ENCODE results near the gene GMEB2.

Gene GMEB2

DNA sequence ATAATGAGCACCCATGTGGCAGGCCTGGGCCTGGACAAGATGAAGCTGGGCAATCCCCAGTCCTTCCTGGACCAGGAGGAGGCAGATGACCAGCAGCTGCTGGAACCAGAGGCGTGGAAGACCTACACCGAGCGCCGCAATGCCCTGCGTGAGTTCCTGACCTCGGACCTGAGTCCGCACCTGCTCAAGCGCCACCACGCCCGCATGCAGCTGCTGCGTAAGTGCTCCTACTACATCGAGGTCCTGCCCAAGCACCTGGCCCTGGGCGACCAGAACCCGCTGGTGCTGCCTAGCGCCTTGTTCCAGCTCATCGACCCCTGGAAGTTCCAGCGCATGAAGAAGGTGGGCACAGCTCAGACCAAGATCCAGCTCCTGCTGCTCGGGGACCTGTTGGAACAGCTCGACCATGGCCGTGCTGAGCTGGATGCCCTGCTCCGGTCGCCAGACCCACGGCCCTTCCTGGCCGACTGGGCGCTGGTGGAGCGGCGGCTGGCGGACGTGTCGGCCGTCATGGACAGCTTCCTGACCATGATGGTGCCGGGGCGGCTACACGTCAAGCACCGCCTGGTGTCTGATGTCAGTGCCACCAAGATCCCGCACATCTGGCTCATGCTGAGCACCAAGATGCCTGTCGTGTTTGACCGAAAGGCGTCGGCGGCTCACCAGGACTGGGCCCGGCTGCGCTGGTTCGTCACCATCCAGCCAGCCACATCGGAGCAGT, 71.1 kb downstream of the GMEB2 start:
- in situ Hi-C loops (cut with HindIII; ENCODE audit: low pct_unique_long_range_greater_than_20kb, low sequenced_read_pairs), result no loop called here
- no peak for DNase-seq (ENCODE audit: low read depth in 1 of 2, low spot score in 1 of 2)
- TF ChIP-seq JUND (IDR thresholded peaks at IDR 0.05; ENCODE audit: low read depth), result no peak

DNA sequence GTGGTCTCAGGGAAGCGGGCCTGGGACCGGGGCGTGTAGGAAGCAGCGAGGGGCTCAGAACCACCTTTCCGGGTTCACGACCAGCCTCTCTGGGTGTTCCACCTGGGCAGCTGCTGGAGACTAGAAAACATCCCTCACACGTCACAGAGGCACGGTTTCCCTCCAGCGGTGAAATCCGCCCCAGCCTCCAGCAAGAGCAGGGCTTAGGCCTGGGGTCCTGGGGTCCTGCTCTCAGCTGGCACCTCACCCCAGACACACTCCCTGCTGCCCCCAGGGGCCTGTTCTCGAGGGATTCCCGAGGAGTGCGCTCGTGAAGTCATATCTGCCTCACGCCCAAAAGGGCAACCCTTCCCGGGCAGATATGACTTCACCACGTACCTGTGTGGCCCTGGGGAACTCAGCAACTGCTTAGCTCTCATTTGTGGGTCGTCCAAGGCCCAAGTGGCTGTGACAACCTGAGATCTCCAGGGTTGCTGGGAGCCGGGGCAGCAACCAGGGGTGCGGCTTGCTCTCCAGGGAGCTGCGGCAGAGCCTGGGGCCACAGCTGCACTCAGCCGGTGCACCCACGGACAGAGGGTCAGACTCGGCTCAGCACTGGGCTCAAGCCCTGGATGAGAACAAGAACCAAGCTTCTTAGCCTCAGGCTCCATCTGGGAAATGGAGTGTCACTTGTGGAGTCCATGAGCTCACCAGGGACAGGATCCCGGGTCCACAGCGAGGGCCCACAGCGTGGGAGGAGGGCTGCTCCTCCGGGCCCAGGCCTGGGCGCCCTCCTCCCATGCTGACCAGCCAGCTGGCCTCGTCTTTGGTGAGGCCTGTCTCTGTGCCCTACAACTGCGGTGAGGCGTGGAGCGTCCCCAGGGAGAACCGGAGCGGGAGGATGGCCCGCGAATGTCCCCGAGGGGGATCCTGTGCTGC, 72.3 kb downstream of the GMEB2 start:
- no peak for DNase-seq (ENCODE audit: low read depth in 1 of 2, low spot score in 1 of 2)
- in situ Hi-C loops (cut with HindIII; ENCODE audit: low pct_unique_long_range_greater_than_20kb, low sequenced_read_pairs), result no loop called here
- no peak for TF ChIP-seq JUND (IDR thresholded peaks at IDR 0.05; ENCODE audit: low read depth)

DNA sequence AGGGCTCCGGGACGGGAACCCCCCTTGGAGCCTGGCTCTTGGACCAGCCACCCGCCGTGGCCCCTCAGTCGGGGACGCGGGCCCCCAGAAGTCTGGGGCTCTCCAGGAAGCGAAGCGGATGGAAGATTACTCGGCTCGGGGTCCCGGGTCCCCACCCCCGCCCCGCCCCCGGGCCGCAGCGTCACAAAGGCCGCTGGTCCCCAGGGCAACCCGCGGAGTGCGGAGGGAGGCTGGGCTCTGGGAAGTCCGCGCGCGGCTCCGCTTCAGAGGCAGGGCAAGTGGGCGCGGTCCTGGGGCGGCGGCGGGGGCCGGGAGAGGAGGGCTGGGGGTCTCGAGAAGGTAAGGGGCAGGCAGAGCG, 73.0 kb downstream of the GMEB2 start, which contains the start of gene FNDC11:
Gene FNDC11 (plus strand): TSS at position 227 of the 358 bp plus-strand sequence. CDS start 1,505 bp downstream, outside the sequence.
- DNase-seq (ENCODE audit: low read depth in 1 of 2, low spot score in 1 of 2), result no peak
- TF ChIP-seq JUND (IDR thresholded peaks at IDR 0.05; ENCODE audit: low read depth), result no peak
- in situ Hi-C loops (cut with HindIII; ENCODE audit: low pct_unique_long_range_greater_than_20kb, low sequenced_read_pairs), result no loop called here

DNA sequence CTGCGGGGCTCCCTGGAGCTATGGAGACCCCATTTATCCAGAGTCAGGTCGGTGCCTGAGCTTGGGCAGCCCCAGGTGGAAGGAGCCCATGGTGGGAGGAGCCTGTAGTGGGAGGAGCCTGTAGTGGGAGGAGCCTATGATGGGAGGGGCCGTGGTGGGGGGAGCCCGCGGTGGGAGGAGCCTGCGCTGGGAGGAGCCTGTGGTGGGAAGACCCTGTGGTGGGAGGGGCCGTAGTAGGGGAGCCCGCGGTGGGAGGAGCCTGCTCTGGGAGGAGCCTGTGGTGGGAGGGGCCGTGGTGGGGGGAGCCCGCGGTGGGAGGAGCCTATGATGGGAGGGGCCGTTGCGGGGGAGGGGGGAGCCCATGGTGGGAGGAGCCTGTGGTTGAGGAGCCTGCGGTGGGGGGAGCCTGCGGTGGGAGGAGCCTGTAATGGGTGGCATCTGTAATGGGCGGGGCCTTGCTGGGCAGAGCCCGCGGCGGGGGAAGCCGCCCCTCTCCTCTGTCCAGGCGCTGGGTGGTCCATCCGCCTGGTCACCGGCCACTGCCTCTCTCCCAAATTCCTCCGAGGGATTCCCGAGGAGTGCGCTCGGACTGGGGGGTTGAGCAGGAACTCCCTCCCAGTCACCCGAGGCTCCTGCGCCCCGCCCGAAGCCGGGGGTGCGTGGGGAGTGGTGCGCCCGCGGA, 73.5 kb downstream of the GMEB2 start:
- in situ Hi-C loops (cut with HindIII; ENCODE audit: low pct_unique_long_range_greater_than_20kb, low sequenced_read_pairs), result no loop called here
- DNase-seq (ENCODE audit: low read depth in 1 of 2, low spot score in 1 of 2), result peak; percentile 75 to 97

DNA sequence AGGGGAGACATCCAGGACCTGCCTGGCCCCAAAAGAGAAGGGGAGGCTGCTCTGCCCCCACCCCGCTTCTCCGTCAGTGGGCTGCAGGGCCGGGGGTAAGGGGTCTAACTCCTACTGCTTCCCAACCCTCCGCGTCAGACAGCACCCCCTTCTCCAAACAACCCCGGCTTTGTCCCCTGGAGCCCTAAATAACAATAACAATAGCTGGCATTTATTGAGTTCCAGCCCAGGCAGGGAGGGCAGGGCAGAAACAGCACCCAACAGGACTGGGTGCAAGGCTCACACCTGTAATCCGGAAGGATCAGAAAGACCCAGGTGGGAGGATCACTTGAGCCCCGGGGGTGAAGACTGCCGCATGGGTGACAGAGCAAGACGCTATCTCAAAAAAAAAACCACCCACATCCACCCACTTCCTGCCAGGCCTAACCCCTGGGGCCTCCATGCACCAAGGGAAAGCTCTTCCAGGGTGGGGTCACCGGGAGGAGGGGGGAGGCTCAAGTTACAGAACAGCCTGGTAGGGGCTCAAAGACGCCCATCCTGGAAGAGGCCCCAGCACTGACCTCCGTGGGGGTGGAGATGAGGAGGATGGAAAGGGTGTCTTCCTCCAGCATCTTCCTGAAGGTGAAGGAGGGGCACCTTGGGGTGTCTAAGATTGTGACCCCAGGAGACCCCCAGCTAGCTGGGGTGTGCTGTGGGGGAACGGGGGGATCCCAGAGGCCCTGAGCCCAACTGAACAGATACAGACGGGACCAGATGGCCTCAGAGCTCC, 74.2 kb downstream of the GMEB2 start:
- in situ Hi-C loops (cut with HindIII; ENCODE audit: low pct_unique_long_range_greater_than_20kb, low sequenced_read_pairs), result no loop called here
- no peak for DNase-seq (ENCODE audit: low read depth in 1 of 2, low spot score in 1 of 2)
- no peak for TF ChIP-seq JUND (IDR thresholded peaks at IDR 0.05; ENCODE audit: low read depth)

More for the DNA sequence above, 73.5 kb downstream of the GMEB2 start:
- no peak for TF ChIP-seq JUND (IDR thresholded peaks at IDR 0.05; ENCODE audit: low read depth)

GRCh38 chr20:63551068-63551467, 75.8 kb downstream of the GMEB2 start:
- no peak for DNase-seq (ENCODE audit: low read depth in 1 of 2, low spot score in 1 of 2)
- TF ChIP-seq JUND (IDR thresholded peaks at IDR 0.05; ENCODE audit: low read depth), result no peak
- in situ Hi-C loops (cut with HindIII; ENCODE audit: low pct_unique_long_range_greater_than_20kb, low sequenced_read_pairs), result no loop called here

DNA sequence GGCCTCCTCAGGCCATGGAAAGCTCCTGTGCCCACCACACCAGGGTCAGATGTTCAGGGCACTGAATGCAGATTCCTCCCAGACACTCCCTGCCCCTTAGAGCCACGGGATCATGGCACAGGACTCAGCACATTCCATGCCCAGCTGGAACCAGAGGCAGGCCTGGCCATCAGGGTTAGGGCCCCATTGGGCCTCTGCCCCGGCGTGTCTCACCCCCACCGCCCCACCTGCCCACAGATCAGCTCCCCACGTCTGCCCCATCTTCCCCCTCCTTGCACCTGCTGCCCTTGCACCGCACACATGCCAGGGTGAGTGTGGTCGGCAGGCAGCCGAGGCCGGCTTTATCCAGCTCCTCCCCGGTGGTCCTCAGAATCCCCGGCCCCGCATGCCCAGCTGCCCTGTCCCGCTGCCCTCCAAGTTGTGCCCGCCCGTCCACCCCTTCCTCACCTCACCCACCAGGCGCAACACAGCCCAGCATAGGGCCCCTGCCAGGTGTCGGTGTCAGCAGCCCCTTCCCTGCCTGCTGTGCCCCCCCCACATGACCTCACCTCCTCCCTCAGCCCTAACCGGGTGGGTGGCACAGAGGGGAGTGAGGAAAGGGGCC, 77.1 kb downstream of the GMEB2 start:
- in situ Hi-C loops (cut with HindIII; ENCODE audit: low pct_unique_long_range_greater_than_20kb, low sequenced_read_pairs), result no loop called here
- no peak for TF ChIP-seq JUND (IDR thresholded peaks at IDR 0.05; ENCODE audit: low read depth)
- DNase-seq (ENCODE audit: low read depth in 1 of 2, low spot score in 1 of 2), result no peak

DNA sequence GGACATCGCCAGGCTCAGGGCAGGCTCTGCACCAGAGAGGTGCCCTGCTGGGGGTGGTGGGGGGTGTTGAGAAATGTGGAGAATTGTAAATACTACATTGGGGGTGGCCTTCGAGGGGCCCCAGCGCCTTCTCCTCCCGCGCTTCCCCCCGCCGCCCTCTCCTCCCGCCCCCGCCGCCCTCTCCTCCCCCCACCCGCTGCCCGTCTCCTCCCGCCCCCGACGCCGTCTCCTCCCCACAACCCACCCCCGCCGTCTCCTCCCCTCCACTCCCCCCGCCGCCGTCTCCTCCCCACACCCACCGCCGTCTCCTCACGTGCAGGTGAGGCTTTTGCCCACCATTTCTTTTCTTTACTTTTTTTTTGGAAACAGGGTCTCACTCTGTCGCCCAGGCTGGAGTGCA, 77.9 kb downstream of the GMEB2 start:
- no peak for TF ChIP-seq JUND (IDR thresholded peaks at IDR 0.05; ENCODE audit: low read depth)
- in situ Hi-C loops (cut with HindIII; ENCODE audit: low pct_unique_long_range_greater_than_20kb, low sequenced_read_pairs), result no loop called here
- no peak for DNase-seq (ENCODE audit: low read depth in 1 of 2, low spot score in 1 of 2)

DNA sequence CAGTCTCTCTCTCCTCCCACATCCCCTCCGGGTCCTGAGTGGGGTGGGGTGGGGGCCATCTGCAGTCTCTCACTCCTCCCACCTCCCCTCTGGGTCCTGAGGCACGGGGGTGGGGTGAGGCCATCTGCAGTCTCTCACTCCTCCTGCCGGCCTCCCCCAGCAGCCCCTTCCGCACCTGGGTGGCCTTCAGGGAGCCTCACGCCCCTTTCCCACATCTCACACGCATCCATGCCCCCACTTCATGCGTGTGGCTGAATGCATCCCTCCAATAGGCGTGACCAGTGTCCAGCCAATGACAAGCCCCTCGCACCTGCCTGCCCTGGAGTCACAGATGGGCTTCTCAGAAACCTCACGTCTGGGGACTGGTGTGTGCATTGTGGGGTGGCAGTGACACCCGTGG, 78.4 kb downstream of the GMEB2 start:
- DNase-seq (ENCODE audit: low read depth in 1 of 2, low spot score in 1 of 2), result no peak
- TF ChIP-seq JUND (IDR thresholded peaks at IDR 0.05; ENCODE audit: low read depth), result no peak
- in situ Hi-C loops (cut with HindIII; ENCODE audit: low pct_unique_long_range_greater_than_20kb, low sequenced_read_pairs), result no loop called here

GRCh38 chr20:63547725-63548480, 79.0 kb downstream of the GMEB2 start, which contains the start of gene SRMS:
TSS of gene SRMS (minus strand) at chr20:63547749. CDS start at chr20:63547463, 286 bp downstream.
- no peak for TF ChIP-seq JUND (IDR thresholded peaks at IDR 0.05; ENCODE audit: low read depth)
- in situ Hi-C loops (cut with HindIII; ENCODE audit: low pct_unique_long_range_greater_than_20kb, low sequenced_read_pairs), result no loop called here

More at GRCh38 chr20:63547725-63548480, 79.0 kb downstream of the GMEB2 start, which contains the start of gene SRMS:
- no peak for DNase-seq (ENCODE audit: low read depth in 1 of 2, low spot score in 1 of 2)
